ENCODE data around the gene TMEM44.
A peak's percentile ranks its signal among the peaks of the same experiment; 100 is the strongest.

TMEM44 gene

DNA sequence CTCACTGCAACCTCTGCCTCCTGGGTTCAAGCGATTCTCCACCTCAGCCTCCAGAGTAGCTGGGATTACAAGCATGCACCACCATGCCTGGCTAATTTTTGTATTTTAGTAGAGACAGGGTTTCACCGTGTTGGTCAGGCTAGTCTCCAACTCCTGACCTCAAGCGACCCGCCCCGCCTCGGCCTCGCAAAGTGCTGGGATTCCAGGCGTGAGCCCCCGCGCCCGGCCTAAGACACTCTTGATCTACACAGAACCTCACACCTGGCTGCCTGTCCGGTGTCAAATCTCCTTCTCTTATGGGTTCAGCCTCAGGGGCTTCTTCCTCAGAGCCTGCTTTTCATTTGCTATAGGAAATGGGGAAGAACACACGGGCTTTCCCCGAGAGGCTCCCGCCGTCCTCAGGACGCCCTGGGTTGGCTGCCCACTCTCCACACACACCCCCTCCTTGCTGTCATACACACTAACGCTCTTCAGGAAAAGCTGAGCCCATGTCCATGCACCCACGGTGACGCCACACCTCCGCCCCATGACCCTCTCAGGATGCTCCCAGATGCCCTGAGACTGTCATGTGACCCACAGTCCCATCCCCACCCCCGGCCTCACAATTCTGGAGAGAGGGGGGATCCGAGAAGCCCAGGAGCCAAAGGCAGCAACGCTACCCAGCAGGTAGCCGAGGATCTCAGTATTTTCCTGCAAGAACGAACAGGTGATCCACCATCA, 10.4 kb downstream of the TMEM44 start:
- no peak overlapping the region for H2BK120ac ChIP-seq (ENCODE audit: low read depth, low read length)
- H3K9ac ChIP-seq (ENCODE audit: low read depth, low read length, poor library complexity), result no peak overlapping the region
- H3K27me3 ChIP-seq (ENCODE audit: control insufficient read depth in 3 of 3, insufficient read depth in 3 of 3, low read depth in 1 of 3, low read length in 3 of 3), result no peaks in the 10 kb centered on the region
- H3K18ac ChIP-seq (ENCODE audit: low read length), result no peak overlapping the region
- H3K4ac ChIP-seq (ENCODE audit: low read length), result no peak overlapping the region
- H3K4me1 ChIP-seq (ENCODE audit: control insufficient read depth in 2 of 2, insufficient read depth in 1 of 2, low read depth in 1 of 2, low read length in 2 of 2), result no peaks in the 10 kb centered on the region
- H4K8ac ChIP-seq (ENCODE audit: low read depth, low read length), result no peak overlapping the region
- no peak overlapping the region for H2BK5ac ChIP-seq (ENCODE audit: low read length)
- H2AFZ ChIP-seq (ENCODE audit: low read length), result no peak overlapping the region
- H3K79me1 ChIP-seq (ENCODE audit: low read depth, low read length), result peaks cover 6% of the 10 kb centered on the region
- H2BK15ac ChIP-seq (ENCODE audit: low read length), result no peak overlapping the region
- peak overlapping the region; percentile 56 for H3K14ac ChIP-seq (ENCODE audit: low read length)
- no peak overlapping the region for H3K23ac ChIP-seq (ENCODE audit: low read depth, low read length, poor library complexity)
- no peak overlapping the region for H2BK12ac ChIP-seq (ENCODE audit: low read length)
- H2AK5ac ChIP-seq (ENCODE audit: low read depth, low read length), result no peak overlapping the region
- no peak overlapping the region for H3K4me2 ChIP-seq (ENCODE audit: insufficient read depth, low read length, poor library complexity, severe bottlenecking)
- H3K9me3 ChIP-seq (replicated peaks in 1 of 2; ENCODE audit: control insufficient read depth in 2 of 2, insufficient read depth in 1 of 2, low read depth in 1 of 2, low read length in 2 of 2), result peaks cover 0 to 2% of the 10 kb centered on the region in 2 donors
- H3K4me3 ChIP-seq (ENCODE audit: low read length in 2 of 2), result no peak overlapping the region
- no CpG with 5 or more reads among the region's 26 CpGs for WGBS, 2 donors (ENCODE audit: extremely low coverage in 2 of 2, insufficient read length in 2 of 2, insufficient replicate concordance in 1 of 2)
- DNase-seq (ENCODE audit: low spot score), result no peak
- no peak overlapping the region for H4K91ac ChIP-seq (ENCODE audit: low read depth, low read length, poor library complexity)
- H3K27ac ChIP-seq (replicated peaks; ENCODE audit: low read length), result no peak overlapping the region
- H3K36me3 ChIP-seq (replicated peaks in 1 of 2; ENCODE audit: control insufficient read depth in 2 of 2, insufficient read depth in 2 of 2, low read length in 2 of 2), result peaks cover 22 to 77% of the 10 kb centered on the region in 2 donors

GRCh38 chr3:194621947-194622346, 11.3 kb downstream of the TMEM44 start:
- Histone ChIP-seq H3K9me3 (replicated peaks in 1 of 2; ENCODE audit: control insufficient read depth in 2 of 2, insufficient read depth in 1 of 2, low read depth in 1 of 2, low read length in 2 of 2) (peaks cover 0 to 2% of the 10 kb centered on the region in 2 donors), H3K9ac (ENCODE audit: low read depth, low read length, poor library complexity) (no peak overlapping the region), H3K23ac (ENCODE audit: low read depth, low read length, poor library complexity) (no peak overlapping the region), H2AFZ (ENCODE audit: low read length) (no peak overlapping the region), H2BK120ac (ENCODE audit: low read depth, low read length) (no peak overlapping the region), H3K27me3 (ENCODE audit: control insufficient read depth in 3 of 3, insufficient read depth in 3 of 3, low read depth in 1 of 3, low read length in 3 of 3) (no peaks in the 10 kb centered on the region), H2AK5ac (ENCODE audit: low read depth, low read length) (no peak overlapping the region), H3K4me3 (ENCODE audit: low read length in 2 of 2) (no peak overlapping the region), H4K8ac (ENCODE audit: low read depth, low read length) (no peak overlapping the region), H4K91ac (ENCODE audit: low read depth, low read length, poor library complexity) (no peak overlapping the region), H3K36me3 (replicated peaks in 1 of 2; ENCODE audit: control insufficient read depth in 2 of 2, insufficient read depth in 2 of 2, low read length in 2 of 2) (peaks cover 21 to 76% of the 10 kb centered on the region in 2 donors), H3K18ac (ENCODE audit: low read length) (no peak overlapping the region), H3K27ac (replicated peaks; ENCODE audit: low read length) (no peak overlapping the region), H2BK12ac (ENCODE audit: low read length) (no peak overlapping the region), H3K14ac (ENCODE audit: low read length) (no peak overlapping the region), H3K79me1 (ENCODE audit: low read depth, low read length) (peaks cover 6% of the 10 kb centered on the region), H2BK15ac (ENCODE audit: low read length) (no peak overlapping the region), H3K4me2 (ENCODE audit: insufficient read depth, low read length, poor library complexity, severe bottlenecking) (no peak overlapping the region), H2BK5ac (ENCODE audit: low read length) (no peak overlapping the region), H3K4ac (ENCODE audit: low read length) (no peak overlapping the region), H3K4me1 (ENCODE audit: control insufficient read depth in 2 of 2, insufficient read depth in 1 of 2, low read depth in 1 of 2, low read length in 2 of 2) (no peaks in the 10 kb centered on the region)
- no CpG with 5 or more reads among the region's 14 CpGs for WGBS, 2 donors (ENCODE audit: extremely low coverage in 2 of 2, insufficient read length in 2 of 2, insufficient replicate concordance in 1 of 2)
- no peak for DNase-seq (ENCODE audit: low spot score)

DNA sequence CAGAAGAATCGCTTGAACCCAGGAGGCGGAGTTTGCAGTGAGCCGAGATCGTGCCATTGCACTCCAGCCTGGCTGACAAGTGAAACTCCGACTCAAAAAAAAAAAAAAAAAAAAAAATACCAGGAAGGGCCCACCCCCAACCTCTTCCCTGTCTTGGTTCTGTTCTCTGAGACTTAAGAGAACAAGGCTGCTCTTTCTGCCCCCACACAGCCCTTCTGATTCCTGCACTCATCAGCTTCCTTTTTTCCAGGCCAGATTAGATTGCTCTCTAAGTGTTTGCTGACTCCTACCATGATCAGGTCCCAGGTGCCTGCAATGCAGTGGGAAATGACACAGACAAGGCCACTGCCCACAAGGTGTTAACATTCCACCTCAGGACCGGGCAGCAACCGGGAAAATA, 13.0 kb downstream of the TMEM44 start:
- H3K27ac ChIP-seq (replicated peaks; ENCODE audit: low read length), result no peak overlapping the region
- H2BK5ac ChIP-seq (ENCODE audit: low read length), result no peak overlapping the region
- peaks cover 5% of the 10 kb centered on the region for H3K79me1 ChIP-seq (ENCODE audit: low read depth, low read length)
- H3K23ac ChIP-seq (ENCODE audit: low read depth, low read length, poor library complexity), result no peak overlapping the region
- DNase-seq (ENCODE audit: low spot score), result no peak
- no peak overlapping the region for H3K4me2 ChIP-seq (ENCODE audit: insufficient read depth, low read length, poor library complexity, severe bottlenecking)
- peaks cover 14 to 82% of the 10 kb centered on the region in 2 donors for H3K36me3 ChIP-seq (replicated peaks in 1 of 2; ENCODE audit: control insufficient read depth in 2 of 2, insufficient read depth in 2 of 2, low read length in 2 of 2)
- no peak overlapping the region for H3K4me3 ChIP-seq (ENCODE audit: low read length in 2 of 2)
- H4K8ac ChIP-seq (ENCODE audit: low read depth, low read length), result no peak overlapping the region
- H3K14ac ChIP-seq (ENCODE audit: low read length), result no peak overlapping the region
- H2BK12ac ChIP-seq (ENCODE audit: low read length), result no peak overlapping the region
- H2BK15ac ChIP-seq (ENCODE audit: low read length), result no peak overlapping the region
- H3K27me3 ChIP-seq (ENCODE audit: control insufficient read depth in 3 of 3, insufficient read depth in 3 of 3, low read depth in 1 of 3, low read length in 3 of 3), result no peaks in the 10 kb centered on the region
- no peak overlapping the region for H3K4ac ChIP-seq (ENCODE audit: low read length)
- peak overlapping the region; percentile 61 for H2BK120ac ChIP-seq (ENCODE audit: low read depth, low read length)
- no peak overlapping the region for H3K9ac ChIP-seq (ENCODE audit: low read depth, low read length, poor library complexity)
- H3K4me1 ChIP-seq (ENCODE audit: control insufficient read depth in 2 of 2, insufficient read depth in 1 of 2, low read depth in 1 of 2, low read length in 2 of 2), result no peaks in the 10 kb centered on the region
- no peak overlapping the region for H2AK5ac ChIP-seq (ENCODE audit: low read depth, low read length)
- no CpG with 5 or more reads among the region's 7 CpGs for WGBS, 2 donors (ENCODE audit: extremely low coverage in 2 of 2, insufficient read length in 2 of 2, insufficient replicate concordance in 1 of 2)
- H3K18ac ChIP-seq (ENCODE audit: low read length), result no peak overlapping the region
- peaks cover 0 to 2% of the 10 kb centered on the region in 2 donors for H3K9me3 ChIP-seq (replicated peaks in 1 of 2; ENCODE audit: control insufficient read depth in 2 of 2, insufficient read depth in 1 of 2, low read depth in 1 of 2, low read length in 2 of 2)
- H4K91ac ChIP-seq (ENCODE audit: low read depth, low read length, poor library complexity), result no peak overlapping the region
- no peak overlapping the region for H2AFZ ChIP-seq (ENCODE audit: low read length)

DNA sequence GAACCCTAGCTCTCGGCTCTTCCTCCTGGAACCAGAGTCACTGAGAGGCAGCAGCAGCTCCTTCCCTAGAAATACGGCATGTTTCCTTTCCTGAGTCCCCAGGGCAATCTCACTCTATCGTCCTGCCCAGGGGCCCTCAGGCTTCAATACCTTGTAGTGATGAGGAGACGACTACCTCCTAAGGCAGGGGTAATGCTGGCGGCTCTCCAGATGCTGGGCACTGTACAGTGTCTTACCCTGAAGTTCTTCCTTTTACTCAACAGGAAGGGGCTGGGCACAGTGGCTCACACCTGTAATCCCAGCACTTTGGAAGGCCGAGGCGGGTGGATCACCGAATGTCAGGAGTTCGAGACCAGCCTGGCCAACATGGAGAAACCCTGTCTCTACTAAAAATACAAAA, 13.5 kb downstream of the TMEM44 start:
- H2AFZ ChIP-seq (ENCODE audit: low read length), result no peak overlapping the region

More for the DNA sequence above, 13.5 kb downstream of the TMEM44 start:
- WGBS, 2 donors (ENCODE audit: extremely low coverage in 2 of 2, insufficient read length in 2 of 2, insufficient replicate concordance in 1 of 2), result no CpG with 5 or more reads among the region's 9 CpGs
- DNase-seq (ENCODE audit: low spot score), result no peak
- no peak overlapping the region for H4K91ac ChIP-seq (ENCODE audit: low read depth, low read length, poor library complexity)
- H3K79me1 ChIP-seq (ENCODE audit: low read depth, low read length), result peaks cover 2% of the 10 kb centered on the region
- H2AK5ac ChIP-seq (ENCODE audit: low read depth, low read length), result no peak overlapping the region
- no peak overlapping the region for H3K14ac ChIP-seq (ENCODE audit: low read length)
- no peak overlapping the region for H3K4me3 ChIP-seq (ENCODE audit: low read length in 2 of 2)
- H3K18ac ChIP-seq (ENCODE audit: low read length), result no peak overlapping the region
- no peak overlapping the region for H3K27ac ChIP-seq (replicated peaks; ENCODE audit: low read length)
- peaks cover 12 to 81% of the 10 kb centered on the region in 2 donors for H3K36me3 ChIP-seq (replicated peaks in 1 of 2; ENCODE audit: control insufficient read depth in 2 of 2, insufficient read depth in 2 of 2, low read length in 2 of 2)
- H2BK15ac ChIP-seq (ENCODE audit: low read length), result no peak overlapping the region
- H4K8ac ChIP-seq (ENCODE audit: low read depth, low read length), result no peak overlapping the region
- no peak overlapping the region for H3K4me2 ChIP-seq (ENCODE audit: insufficient read depth, low read length, poor library complexity, severe bottlenecking)
- H2BK120ac ChIP-seq (ENCODE audit: low read depth, low read length), result no peak overlapping the region
- no peak overlapping the region for H2BK12ac ChIP-seq (ENCODE audit: low read length)
- H3K27me3 ChIP-seq (ENCODE audit: control insufficient read depth in 3 of 3, insufficient read depth in 3 of 3, low read depth in 1 of 3, low read length in 3 of 3), result no peaks in the 10 kb centered on the region
- H3K4ac ChIP-seq (ENCODE audit: low read length), result no peak overlapping the region
- peak overlapping the region; percentile 82 for H2BK5ac ChIP-seq (ENCODE audit: low read length)
- no peak overlapping the region for H3K23ac ChIP-seq (ENCODE audit: low read depth, low read length, poor library complexity)
- H3K9ac ChIP-seq (ENCODE audit: low read depth, low read length, poor library complexity), result peak overlapping the region; percentile 60
- H3K4me1 ChIP-seq (ENCODE audit: control insufficient read depth in 2 of 2, insufficient read depth in 1 of 2, low read depth in 1 of 2, low read length in 2 of 2), result no peaks in the 10 kb centered on the region
- peaks cover 0 to 2% of the 10 kb centered on the region in 2 donors for H3K9me3 ChIP-seq (replicated peaks in 1 of 2; ENCODE audit: control insufficient read depth in 2 of 2, insufficient read depth in 1 of 2, low read depth in 1 of 2, low read length in 2 of 2)

Data from neuronal stem cell (in vitro differentiated cells).